HEK293 (cell line): ENCODE data around the gene MAP3K14.

Source experiments
- CTCF ChIA-PET: fragments of 350-600 bp; formaldehyde crosslinking; extraction: SDS; loops from one replicate; lab custom pipeline; 2021; ENCODE audit warnings: antibody characterized with exemption; lab: Yijun Ruan, JAX
- POLR2A ChIA-PET: fragments of 300-600 bp; formaldehyde crosslinking; extraction: SDS; loops from one replicate; lab custom pipeline; 2020; ENCODE audit warnings: antibody characterized with exemption, inconsistent platforms; lab: Yijun Ruan, JAX
- H3K27ac ChIP-seq: fragments of 200-500 bp; sonication (Bioruptor generic); 2 replicates; pipeline ENCODE4 v1.5.1; 2014; ENCODE audit warnings: low read depth, low read length, control low read depth, inconsistent platforms; ENCODE audit errors: extremely low read depth
- H3K36me3 ChIP-seq, 2 experiments: fragments of 200-500 bp in 1 of 2; sonication (Bioruptor generic) in 1 of 2; 1 replicate in 1 of 2; 2 replicates in 1 of 2; pipeline ENCODE4 v1.5.1; 2014 to 2017; ENCODE audit warnings: inconsistent platforms in 2 of 2, low read length in 2 of 2; ENCODE audit not compliant: control insufficient read depth in 2 of 2, insufficient read depth in 1 of 2
- H3K4me1 ChIP-seq: fragments of 200-500 bp; sonication (Bioruptor generic); 2 replicates; pipeline ENCODE4 v1.5.1; 2014; ENCODE audit warnings: mild to moderate bottlenecking, low read length, inconsistent platforms; ENCODE audit not compliant: control insufficient read depth, insufficient read depth
- H3K4me3 ChIP-seq: 2 replicates; pipeline ENCODE4 v1.5.1; 2011; ENCODE audit warnings: low read depth, mild to moderate bottlenecking, control low read depth, low read length, moderate library complexity
- H3K9me3 ChIP-seq: fragments of 200-500 bp; sonication (Bioruptor generic); 2 replicates; pipeline ENCODE4 v1.5.1; 2014; ENCODE audit warnings: low read depth, low read length, inconsistent platforms; ENCODE audit not compliant: control insufficient read depth, insufficient read depth
- BCL11B ChIP-seq: fragments of 450-650 bp; formaldehyde crosslinking; IDR thresholded peaks from 2 replicates; pipeline ENCODE4 v1.5.1; 2016; ENCODE audit warnings: low read depth, missing biosample characterization, missing genetic modification characterization
- EGR2 ChIP-seq: fragments of 450-650 bp; formaldehyde crosslinking; IDR thresholded peaks from 2 replicates; pipeline ENCODE4 v1.5.1; 2016; ENCODE audit warnings: low read depth, missing biosample characterization, missing genetic modification characterization
- GLI4 ChIP-seq: fragments of 450-650 bp; formaldehyde crosslinking; IDR thresholded peaks from 2 replicates; pipeline ENCODE4 v1.5.1; 2016; ENCODE audit warnings: missing biosample characterization, missing genetic modification characterization
- HOXA7 ChIP-seq: sonication (generic); formaldehyde crosslinking; IDR thresholded peaks from 2 replicates; pipeline ENCODE4 v1.8.1; 2022; ENCODE audit warnings: missing genetic modification reagents, borderline replicate concordance
- INSM2 ChIP-seq: fragments of 450-650 bp; formaldehyde crosslinking; IDR thresholded peaks from 2 replicates; pipeline ENCODE4 v1.5.1; 2016; ENCODE audit warnings: missing biosample characterization, missing genetic modification characterization
- KLF16 ChIP-seq: fragments of 450-650 bp; formaldehyde crosslinking; IDR thresholded peaks from 2 replicates; pipeline ENCODE4 v1.5.1; 2017; ENCODE audit warnings: missing biosample characterization, missing genetic modification characterization
- MZF1 ChIP-seq: fragments of 450-650 bp; formaldehyde crosslinking; IDR thresholded peaks from 2 replicates; pipeline ENCODE4 v1.5.1; 2017; ENCODE audit warnings: missing biosample characterization, missing genetic modification characterization, borderline replicate concordance
- SALL2 ChIP-seq: fragments of 450-650 bp; formaldehyde crosslinking; IDR thresholded peaks from 2 replicates; pipeline ENCODE4 v1.5.0; 2017; ENCODE audit warnings: missing biosample characterization, mild to moderate bottlenecking, missing genetic modification characterization, borderline replicate concordance
- SCRT1 ChIP-seq: fragments of 450-650 bp; formaldehyde crosslinking; IDR thresholded peaks from 2 replicates; pipeline ENCODE4 v1.5.1; 2016; ENCODE audit warnings: missing biosample characterization, missing genetic modification characterization, borderline replicate concordance
- ZBTB20 ChIP-seq: fragments of 450-650 bp; formaldehyde crosslinking; IDR thresholded peaks from 2 replicates; pipeline ENCODE4 v1.5.1; 2016; ENCODE audit warnings: missing biosample characterization, missing genetic modification characterization
- ZBTB44 ChIP-seq: fragments of 450-650 bp; IDR thresholded peaks from 2 replicates; pipeline ENCODE4 v1.5.1; 2018; ENCODE audit warnings: missing biosample characterization, mild to moderate bottlenecking, missing genetic modification characterization
- ZIC2 ChIP-seq: fragments of 450-650 bp; formaldehyde crosslinking; IDR thresholded peaks from 2 replicates; pipeline ENCODE4 v1.5.1; 2016; ENCODE audit warnings: missing biosample characterization, missing genetic modification characterization
- ZNF16 ChIP-seq: fragments of 450-650 bp; formaldehyde crosslinking; IDR thresholded peaks from 2 replicates; pipeline ENCODE4 v1.5.1; 2016; ENCODE audit warnings: low read depth, missing biosample characterization, missing genetic modification characterization
- ZNF184 ChIP-seq: fragments of 450-650 bp; IDR thresholded peaks from 2 replicates; pipeline ENCODE4 v1.5.1; 2018; ENCODE audit warnings: missing biosample characterization, mild to moderate bottlenecking, missing genetic modification characterization
- ZNF223 ChIP-seq: fragments of 450-650 bp; formaldehyde crosslinking; IDR thresholded peaks from 2 replicates; pipeline ENCODE4 v1.5.1; 2016; ENCODE audit warnings: missing biosample characterization, missing genetic modification characterization
- ZNF274 ChIP-seq, 2 experiments: fragments of 200-500 bp in 1 of 2; fragments of 450-650 bp in 1 of 2; sonication (Bioruptor generic) in 1 of 2; formaldehyde crosslinking in 1 of 2; IDR thresholded peaks; 2 replicates each; pipeline versions ENCODE4 v1.5.1 to v1.6.1; 2014 to 2016; ENCODE audit warnings: borderline replicate concordance in 1 of 2, inconsistent platforms in 1 of 2, low read length in 1 of 2, missing biosample characterization in 1 of 2, missing genetic modification characterization in 1 of 2
- ZNF302 ChIP-seq: fragments of 450-650 bp; formaldehyde crosslinking; IDR thresholded peaks from 2 replicates; pipeline ENCODE4 v1.5.1; 2016; ENCODE audit warnings: missing biosample characterization, missing genetic modification characterization, low read depth
- ZNF341 ChIP-seq: fragments of 450-650 bp; formaldehyde crosslinking; IDR thresholded peaks from 2 replicates; pipeline ENCODE4; 2016; ENCODE audit warnings: low read depth, missing biosample characterization, missing genetic modification characterization
- ZNF350 ChIP-seq: fragments of 450-650 bp; formaldehyde crosslinking; IDR thresholded peaks from 2 replicates; pipeline ENCODE4 v1.5.0; 2017; ENCODE audit warnings: missing biosample characterization, mild to moderate bottlenecking, missing genetic modification characterization
- ZNF555 ChIP-seq: fragments of 450-650 bp; formaldehyde crosslinking; conservative IDR thresholded peaks from 2 replicates; pipeline ENCODE4 v1.5.1; 2017; ENCODE audit warnings: missing biosample characterization, mild to moderate bottlenecking, missing genetic modification characterization, inconsistent platforms
- ZNF560 ChIP-seq: fragments of 450-650 bp; formaldehyde crosslinking; IDR thresholded peaks from 2 replicates; pipeline ENCODE4 v1.5.1; 2017; ENCODE audit warnings: missing biosample characterization, missing genetic modification characterization, borderline replicate concordance
- ZNF610 ChIP-seq: fragments of 450-650 bp; formaldehyde crosslinking; IDR thresholded peaks from 2 replicates; pipeline ENCODE4 v1.5.1; 2016; ENCODE audit warnings: missing biosample characterization, missing genetic modification characterization, borderline replicate concordance
- ZNF658 ChIP-seq: fragments of 450-650 bp; formaldehyde crosslinking; IDR thresholded peaks from 2 replicates; pipeline ENCODE4; 2016; ENCODE audit warnings: missing biosample characterization, missing genetic modification characterization
- ZNF660 ChIP-seq: fragments of 450-650 bp; IDR thresholded peaks from 2 replicates; pipeline ENCODE4 v1.5.1; 2018; ENCODE audit warnings: missing biosample characterization, mild to moderate bottlenecking, missing genetic modification characterization
- ZNF677 ChIP-seq: fragments of 450-650 bp; IDR thresholded peaks from 2 replicates; pipeline ENCODE4 v1.5.0; 2018; ENCODE audit warnings: missing biosample characterization, mild to moderate bottlenecking, missing genetic modification characterization, moderate library complexity
- ZSCAN18 ChIP-seq: fragments of 450-650 bp; formaldehyde crosslinking; IDR thresholded peaks from 2 replicates; pipeline ENCODE4 v1.5.1; 2016; ENCODE audit warnings: missing biosample characterization, missing genetic modification characterization
- ZSCAN5A ChIP-seq: fragments of 450-650 bp; formaldehyde crosslinking; IDR thresholded peaks from 2 replicates; pipeline ENCODE4 v1.5.1; 2016; ENCODE audit warnings: missing biosample characterization, missing genetic modification characterization

MAP3K14 gene

GRCh38 chr17:45264988-45265387, 51.8 kb downstream of the MAP3K14 start (continued):
- no peak for TF ChIP-seq EGR2 (tag by site-specific recombination)
- TF ChIP-seq ZNF223 (tag by site-specific recombination), result no peak
- no peak for TF ChIP-seq SALL2 (tag by site-specific recombination)
- TF ChIP-seq ZNF677 (tag by site-specific recombination), result no peak
- no peak for TF ChIP-seq GLI4 (tag by site-specific recombination)
- no peak for TF ChIP-seq KLF16
- no peak for TF ChIP-seq HOXA7

- ChIA-PET CTCF (interaction anchor here (4.3 kb wide), 1 partner anchor 12 kb away, joined by 42 read pairs; no protein-coding TSS in a partner anchor), POLR2A (no interaction called here)
- no peak overlapping the region for H3K4me3 ChIP-seq
- H3K9me3 ChIP-seq, result no peaks in the 10 kb centered on the region
- H3K36me3 ChIP-seq, result peaks cover 12 to 68% of the 10 kb centered on the region in 2 experiments
- TF ChIP-seq ZNF16 (tag by site-specific recombination) (no peak), ZNF274 (IDR thresholded peaks at IDR 0.05; ENCODE audit: low read length) (no peak), ZNF274 (tag by site-specific recombination; IDR thresholded peaks at IDR 0.05; ENCODE audit: borderline replicate concordance) (no peak), ZNF341 (tag by site-specific recombination) (no peak), ZNF350 (no peak), ZNF184 (tag by site-specific recombination) (no peak), ZNF658 (tag by site-specific recombination) (no peak)
- H3K4me1 ChIP-seq, result no peaks in the 10 kb centered on the region
- no peak overlapping the region for H3K27ac ChIP-seq
Measured at GRCh38 chr17:45264430-45264829, 52.4 kb downstream of the MAP3K14 start.

- H3K4me1 ChIP-seq, result no peaks in the 10 kb centered on the region
- ChIA-PET CTCF (interaction anchor here (0.7 to 1.4 kb wide), 3 partner anchors 13 to 106 kb away, joined by 3 to 6 read pairs (median 6); no protein-coding TSS in a partner anchor), POLR2A (no interaction called here)
- H3K4me3 ChIP-seq, result no peak overlapping the region
- peaks cover 6 to 59% of the 10 kb centered on the region in 2 experiments for H3K36me3 ChIP-seq
- H3K27ac ChIP-seq, result no peak overlapping the region
- H3K9me3 ChIP-seq, result no peaks in the 10 kb centered on the region
- TF ChIP-seq ZIC2 (tag by site-specific recombination), result no peak
- no peak for TF ChIP-seq BCL11B
- TF ChIP-seq ZSCAN5A (tag by site-specific recombination), result no peak
- no peak for TF ChIP-seq SCRT1 (tag by site-specific recombination)
- no peak for TF ChIP-seq ZNF610 (tag by site-specific recombination)
- no peak for TF ChIP-seq ZNF555
- no peak for TF ChIP-seq ZNF302
- no peak for TF ChIP-seq ZSCAN18
- TF ChIP-seq ZNF341 (tag by site-specific recombination), result no peak
- TF ChIP-seq ZNF660, result no peak
- TF ChIP-seq ZNF16 (tag by site-specific recombination), result no peak
- no peak for TF ChIP-seq ZBTB44
- TF ChIP-seq INSM2 (tag by site-specific recombination), result no peak
- TF ChIP-seq ZNF560, result no peak
- TF ChIP-seq ZBTB20, result no peak
- TF ChIP-seq MZF1 (tag by site-specific recombination), result no peak
Measured at GRCh38 chr17:45263477-45263860, 53.4 kb downstream of the MAP3K14 start.
